Neuronal stem cell (in vitro differentiated cells): ENCODE data around the gene NSF.
"Not testable (repeated sequence)": the region's sequence is repeated elsewhere in the genome, so short reads cannot be mapped to it uniquely, and the experiment has no call there.

ENCODE experiments used
- DNase-seq: peaks from one replicate; pipeline ENCODE4 v3.0.0-alpha.2; 2013; ENCODE audit warnings: low spot score
- H2AFZ ChIP-seq: one replicate; pipeline ENCODE4 v1.6.1; 2013; ENCODE audit warnings: mild to moderate bottlenecking, low read length, inconsistent platforms
- H2AK5ac ChIP-seq: 2 replicates; pipeline ENCODE4 v1.6.1; 2013; ENCODE audit warnings: low read depth, mild to moderate bottlenecking, inconsistent platforms, low read length, moderate library complexity, mixed read lengths
- H2BK120ac ChIP-seq: 2 replicates; pipeline ENCODE4 v1.6.1; 2013; ENCODE audit warnings: low read depth, mild to moderate bottlenecking, inconsistent platforms, low read length, moderate library complexity, mixed read lengths
- H2BK12ac ChIP-seq: one replicate; pipeline ENCODE4 v1.6.1; 2013; ENCODE audit warnings: low read length, inconsistent platforms
- H2BK15ac ChIP-seq: 2 replicates; pipeline ENCODE4 v1.6.1; 2013; ENCODE audit warnings: mild to moderate bottlenecking, low read length, inconsistent platforms, mixed read lengths
- H2BK5ac ChIP-seq: one replicate; pipeline ENCODE4 v1.6.1; 2013; ENCODE audit warnings: inconsistent platforms, mild to moderate bottlenecking, low read length, moderate library complexity
- H3K14ac ChIP-seq: one replicate; pipeline ENCODE4 v1.6.1; 2013; ENCODE audit warnings: low read length, inconsistent platforms
- H3K18ac ChIP-seq: 2 replicates; pipeline ENCODE4 v1.6.1; 2013; ENCODE audit warnings: low read length, inconsistent platforms
- H3K23ac ChIP-seq: 2 replicates; pipeline ENCODE4 v1.6.1; 2013; ENCODE audit warnings: low read depth, mild to moderate bottlenecking, mixed read lengths, low read length, inconsistent platforms; ENCODE audit not compliant: poor library complexity
- H3K27ac ChIP-seq: replicated peaks from 3 replicates; pipeline ENCODE4 v1.5.1; 2013; ENCODE audit warnings: low read length, inconsistent platforms
- H3K27me3 ChIP-seq, 3 experiments: 2 replicates each; pipeline ENCODE4 v1.6.1; 2013; ENCODE audit warnings: low read length in 3 of 3, mild to moderate bottlenecking in 2 of 3, inconsistent platforms in 1 of 3, low read depth in 1 of 3, mixed read lengths in 1 of 3, moderate library complexity in 1 of 3; ENCODE audit not compliant: control insufficient read depth in 3 of 3, insufficient read depth in 3 of 3
- H3K36me3 ChIP-seq, 2 donors: replicated peaks in 1 of 2; 2 replicates each; pipeline ENCODE4 v1.6.1; 2013; ENCODE audit warnings: low read length in 2 of 2; ENCODE audit not compliant: control insufficient read depth in 2 of 2, insufficient read depth in 2 of 2
- H3K4ac ChIP-seq: 2 replicates; pipeline ENCODE4 v1.6.1; 2013; ENCODE audit warnings: inconsistent platforms, mild to moderate bottlenecking, low read length, moderate library complexity
- H3K4me1 ChIP-seq, 2 donors: 1 replicate in 1 of 2; 2 replicates in 1 of 2; pipeline ENCODE4 v1.6.1; 2013; ENCODE audit warnings: low read length in 2 of 2, low read depth in 1 of 2; ENCODE audit not compliant: control insufficient read depth in 2 of 2, insufficient read depth in 1 of 2
- H3K4me2 ChIP-seq: one replicate; pipeline ENCODE4 v1.6.1; 2013; ENCODE audit warnings: mild to moderate bottlenecking, low read length, inconsistent platforms; ENCODE audit not compliant: insufficient read depth, poor library complexity, severe bottlenecking
- H3K4me3 ChIP-seq, 2 donors: 2 replicates each; pipeline ENCODE4 v1.5.1; 2013; ENCODE audit warnings: low read length in 2 of 2, mild to moderate bottlenecking in 2 of 2, inconsistent platforms in 1 of 2, moderate library complexity in 1 of 2
- H3K79me1 ChIP-seq: one replicate; pipeline ENCODE4 v1.6.1; 2013; ENCODE audit warnings: low read depth, mild to moderate bottlenecking, inconsistent platforms, low read length, moderate library complexity
- H3K9ac ChIP-seq: one replicate; pipeline ENCODE4 v1.6.1; 2013; ENCODE audit warnings: mild to moderate bottlenecking, low read depth, low read length, inconsistent platforms; ENCODE audit not compliant: poor library complexity
- H3K9me3 ChIP-seq, 2 donors: replicated peaks in 1 of 2; 2 replicates each; pipeline versions ENCODE3 to v1.6.1; 2013; ENCODE audit warnings: low read length in 2 of 2, mild to moderate bottlenecking in 2 of 2, inconsistent platforms in 1 of 2, low read depth in 1 of 2, mixed read lengths in 1 of 2, moderate library complexity in 1 of 2; ENCODE audit not compliant: control insufficient read depth in 2 of 2, insufficient read depth in 1 of 2
- H4K8ac ChIP-seq: one replicate; pipeline ENCODE4 v1.6.1; 2013; ENCODE audit warnings: low read depth, mild to moderate bottlenecking, inconsistent platforms, low read length, moderate library complexity
- H4K91ac ChIP-seq: one replicate; pipeline ENCODE4 v1.6.1; 2013; ENCODE audit warnings: low read length, low read depth, mild to moderate bottlenecking, inconsistent platforms; ENCODE audit not compliant: poor library complexity
- WGBS, 2 donors: extraction: QIAGEN DNeasy Blood & Tissue Kit; methylation state at CpG; one replicate each; pipeline ENCODE4 v1.1.7; 2013; ENCODE audit warnings: missing lambda C conversion rate in 2 of 2, mixed read lengths in 1 of 2; ENCODE audit not compliant: insufficient read length in 2 of 2, insufficient replicate concordance in 1 of 2; ENCODE audit errors: extremely low coverage in 2 of 2; 5-methylcytosine and 5-hydroxymethylcytosine counted together

NSF gene

GRCh38 chr17:46790216-46790615, 199.7 kb downstream of the NSF start:
- Histone ChIP-seq H2BK15ac (no peak overlapping the region), H3K36me3 (peaks cover 0 to 8% of the 10 kb centered on the region in 2 donors), H3K18ac (no peak overlapping the region), H3K4me2 (no peak overlapping the region), H3K4me3 (no peak overlapping the region), H3K9ac (no peak overlapping the region), H2AFZ (no peak overlapping the region), H3K27me3 (peaks cover 0 to 3% (median 0%) of the 10 kb centered on the region in 3 experiments), H2AK5ac (no peak overlapping the region), H3K79me1 (no peaks in the 10 kb centered on the region), H2BK5ac (no peak overlapping the region), H3K27ac (no peak overlapping the region), H4K91ac (no peak overlapping the region), H3K4ac (no peak overlapping the region), H2BK120ac (no peak overlapping the region), H2BK12ac (no peak overlapping the region), H4K8ac (no peak overlapping the region), H3K14ac (no peak overlapping the region), H3K4me1 (peaks cover 13 to 14% of the 10 kb centered on the region in 2 donors), H3K23ac (no peak overlapping the region), H3K9me3 (peaks cover 4% of the 10 kb centered on the region in 2 donors)
- no peak for DNase-seq
- no CpG with 5 or more reads among the region's 3 CpGs for WGBS, 2 donors

GRCh38 chr17:46791531-46791930, 201.1 kb downstream of the NSF start:
- Histone ChIP-seq H4K91ac (no peak overlapping the region), H2BK120ac (no peak overlapping the region), H3K4me1 (peaks cover 4 to 17% of the 10 kb centered on the region in 2 donors), H2BK12ac (no peak overlapping the region), H3K18ac (no peak overlapping the region), H3K27ac (no peak overlapping the region), H3K4me2 (no peak overlapping the region), H3K36me3 (peaks cover 0 to 8% of the 10 kb centered on the region in 2 donors), H3K9ac (no peak overlapping the region), H2AK5ac (no peak overlapping the region), H2BK15ac (no peak overlapping the region), H3K14ac (no peak overlapping the region), H2BK5ac (no peak overlapping the region), H3K27me3 (peaks cover 0 to 1% (median 0%) of the 10 kb centered on the region in 3 experiments), H3K23ac (no peak overlapping the region), H2AFZ (no peak overlapping the region), H3K4me3 (no peak overlapping the region), H3K4ac (no peak overlapping the region), H4K8ac (no peak overlapping the region), H3K9me3 (peaks cover 4% of the 10 kb centered on the region in 2 donors), H3K79me1 (no peaks in the 10 kb centered on the region)
- WGBS, 2 donors = no CpG with 5 or more reads among the region's 5 CpGs
- DNase-seq = no peak

GRCh38 chr17:46792071-46792470, 201.6 kb downstream of the NSF start:
- H3K27me3 ChIP-seq = no peaks in the 10 kb centered on the region
- no peak overlapping the region for H3K27ac ChIP-seq
- no peak overlapping the region for H3K4me3 ChIP-seq
- H3K14ac ChIP-seq = no peak overlapping the region
- H2BK120ac ChIP-seq = no peak overlapping the region
- no peak overlapping the region for H3K4ac ChIP-seq
- peaks cover 4 to 17% of the 10 kb centered on the region in 2 donors for H3K4me1 ChIP-seq
- H2BK15ac ChIP-seq = no peak overlapping the region
- no peak for DNase-seq
- no peak overlapping the region for H2BK5ac ChIP-seq
- no peak overlapping the region for H2BK12ac ChIP-seq
- no peak overlapping the region for H4K8ac ChIP-seq
- no peak overlapping the region for H3K4me2 ChIP-seq
- no peak overlapping the region for H3K9ac ChIP-seq
- H3K9me3 ChIP-seq = peaks cover 4% of the 10 kb centered on the region in 2 donors
- H3K23ac ChIP-seq = no peak overlapping the region
- peaks cover 0 to 8% of the 10 kb centered on the region in 2 donors for H3K36me3 ChIP-seq
- WGBS, 2 donors = no CpG with 5 or more reads among the region's 4 CpGs
- no peak overlapping the region for H4K91ac ChIP-seq
- H2AK5ac ChIP-seq = no peak overlapping the region
- H3K18ac ChIP-seq = no peak overlapping the region
- no peaks in the 10 kb centered on the region for H3K79me1 ChIP-seq
- no peak overlapping the region for H2AFZ ChIP-seq

- not testable (repeated sequence) for H2BK5ac ChIP-seq, H3K23ac ChIP-seq, H2BK15ac ChIP-seq, H3K4me2 ChIP-seq, H3K27me3 ChIP-seq, H3K4me3 ChIP-seq, H4K8ac ChIP-seq, H2AK5ac ChIP-seq, H3K79me1 ChIP-seq, H3K14ac ChIP-seq, H3K27ac ChIP-seq, H3K4ac ChIP-seq, H2AFZ ChIP-seq, DNase-seq, H3K9ac ChIP-seq, H4K91ac ChIP-seq, H2BK120ac ChIP-seq, H3K36me3 ChIP-seq, H3K18ac ChIP-seq, H3K9me3 ChIP-seq, H2BK12ac ChIP-seq
- no CpG with 5 or more reads among the region's 6 CpGs for WGBS, 2 donors
- H3K4me1 ChIP-seq = peaks cover 4 to 17% of the 10 kb centered on the region in 2 donors
These were observed 202.6 kb downstream of the NSF start for GRCh38 chr17:46793023-46793422.
